ENCODE measurements around the gene SUPT3H.
A peak's percentile ranks its signal among the peaks of the same experiment; 100 is the strongest.

The SUPT3H gene

DNA sequence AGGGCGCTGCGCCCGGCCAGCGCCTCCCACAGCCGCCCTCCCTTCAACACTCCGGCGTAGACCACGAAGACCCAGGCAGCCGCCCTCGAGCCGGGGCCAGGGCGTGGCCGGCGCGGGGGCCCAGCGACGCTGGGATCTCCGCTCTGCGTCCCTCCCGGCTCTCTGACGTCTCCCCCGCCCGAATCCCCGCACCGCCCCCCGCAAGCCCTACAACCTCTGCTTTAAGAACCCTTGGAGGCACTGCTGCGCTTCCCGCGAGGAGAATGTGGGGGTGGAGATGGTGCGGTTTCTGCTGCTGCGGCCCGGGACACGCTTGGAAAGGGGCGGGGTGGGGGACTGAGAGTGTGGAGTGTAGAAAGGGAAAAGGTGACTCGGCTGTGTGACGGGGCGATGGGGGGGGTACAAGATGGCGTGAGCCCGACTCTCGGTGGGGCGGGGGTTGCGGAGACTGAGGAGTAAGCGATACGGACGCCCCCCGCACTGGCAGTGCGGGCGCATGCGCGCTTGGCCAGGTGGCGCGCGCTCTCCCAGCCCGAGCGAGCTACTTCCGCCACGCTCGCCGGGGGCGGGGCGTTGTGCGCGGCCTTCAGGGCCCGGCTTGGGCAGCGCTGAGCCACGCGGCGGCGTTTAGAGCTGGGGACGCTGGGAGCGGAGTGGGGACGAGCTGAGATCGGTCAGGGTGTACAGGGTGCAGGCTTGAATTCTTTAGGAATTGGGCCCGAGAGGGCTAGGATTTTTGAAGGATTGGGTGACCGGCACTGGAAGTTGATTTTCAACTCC is at the start of gene SUPT3H:
SUPT3H (minus strand) TSS at position 381 of the 780 bp plus-strand sequence.
- Histone ChIP-seq H3K4me3 (peak within 1 kb of the TSS; percentile 48 to 87 (median 79)), H3K27ac (peak within 1 kb of the TSS; percentile 92 to 99 (median 98))

DNA sequence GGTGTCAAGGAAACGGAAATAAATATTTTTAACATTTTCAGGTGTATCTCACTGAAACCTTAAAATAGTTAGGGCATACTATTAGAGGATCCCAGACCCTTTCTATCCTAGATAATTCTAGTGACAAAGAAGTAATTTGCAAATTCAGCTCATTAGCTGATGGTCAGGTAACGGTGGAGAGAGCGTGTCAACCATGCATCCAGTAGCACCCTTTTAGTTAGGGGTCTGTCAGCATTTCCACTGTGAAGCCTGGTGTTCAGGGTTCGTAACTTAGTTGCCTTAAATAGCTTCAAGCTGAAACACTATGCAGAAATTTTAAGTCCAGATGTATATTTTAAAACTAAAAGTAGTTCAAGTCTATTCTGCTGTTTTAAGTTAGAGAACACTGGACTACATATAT is 48.5 kb upstream of the SUPT3H start:
- no peak overlapping the region for H3K4me3 ChIP-seq
- peak overlapping the region in 4 of 21 experiments; percentile 1 to 95 (median 57) for H3K27ac ChIP-seq

DNA sequence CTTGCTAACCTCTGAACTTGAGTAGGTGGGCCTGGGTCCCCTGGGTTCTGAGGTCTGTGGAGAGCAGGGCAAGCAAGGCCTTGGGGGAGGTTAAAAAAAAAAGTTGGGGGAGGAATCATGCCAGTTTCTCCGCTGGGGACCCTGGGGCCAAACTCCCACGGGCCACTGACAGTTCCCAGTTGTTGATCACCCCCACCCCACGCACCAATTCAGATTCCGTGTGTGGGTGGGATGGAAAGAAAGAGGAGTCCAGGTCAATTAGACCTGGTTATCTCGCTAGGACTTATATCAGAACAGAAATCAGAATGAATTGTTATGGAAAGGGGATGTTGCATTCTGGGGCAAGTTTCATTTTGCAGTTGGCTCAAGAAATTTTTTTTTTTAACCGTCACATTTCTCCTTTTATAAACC is 46.7 kb upstream of the SUPT3H start:
- H3K27ac ChIP-seq = peak overlapping the region in 18 of 21 experiments; percentile 10 to 95 (median 85)
- peak overlapping the region; percentile 51 to 76 (median 65) for H3K4me3 ChIP-seq

DNA sequence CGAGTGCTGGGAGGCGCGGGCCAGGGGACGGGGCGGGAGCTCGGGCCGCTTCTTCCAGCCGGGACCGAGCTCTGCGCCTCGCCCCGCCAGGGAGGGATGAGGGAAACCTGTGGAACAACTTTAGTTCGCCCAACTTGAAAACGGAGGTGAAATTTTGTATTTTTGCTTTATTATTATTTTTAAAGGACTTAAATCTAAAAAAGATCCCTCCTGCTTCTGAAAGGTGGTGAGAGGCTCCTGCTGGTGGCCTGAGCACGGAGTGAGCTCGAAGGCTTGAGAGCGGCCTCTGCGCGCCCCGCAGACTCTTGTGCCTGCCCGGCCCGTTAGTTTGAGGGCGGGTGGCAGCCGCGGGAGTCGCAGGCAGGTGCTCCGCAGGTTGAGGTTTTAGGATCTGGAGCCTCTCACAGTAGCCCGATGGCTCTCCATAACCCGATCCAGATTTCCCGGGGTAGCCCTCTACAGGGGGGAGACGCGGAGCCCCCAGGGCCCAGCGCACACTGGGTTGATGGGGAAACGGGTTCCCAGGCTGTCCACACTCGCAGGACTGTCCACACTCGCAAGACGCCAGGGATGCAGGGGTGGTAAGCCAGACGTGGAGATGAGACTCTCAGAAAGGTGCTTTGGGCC is 46.2 kb upstream of the SUPT3H start:
- peak overlapping the region in 20 of 21 experiments; percentile 69 to 95 (median 84) for H3K27ac ChIP-seq
- peak overlapping the region; percentile 51 to 76 (median 65) for H3K4me3 ChIP-seq

DNA sequence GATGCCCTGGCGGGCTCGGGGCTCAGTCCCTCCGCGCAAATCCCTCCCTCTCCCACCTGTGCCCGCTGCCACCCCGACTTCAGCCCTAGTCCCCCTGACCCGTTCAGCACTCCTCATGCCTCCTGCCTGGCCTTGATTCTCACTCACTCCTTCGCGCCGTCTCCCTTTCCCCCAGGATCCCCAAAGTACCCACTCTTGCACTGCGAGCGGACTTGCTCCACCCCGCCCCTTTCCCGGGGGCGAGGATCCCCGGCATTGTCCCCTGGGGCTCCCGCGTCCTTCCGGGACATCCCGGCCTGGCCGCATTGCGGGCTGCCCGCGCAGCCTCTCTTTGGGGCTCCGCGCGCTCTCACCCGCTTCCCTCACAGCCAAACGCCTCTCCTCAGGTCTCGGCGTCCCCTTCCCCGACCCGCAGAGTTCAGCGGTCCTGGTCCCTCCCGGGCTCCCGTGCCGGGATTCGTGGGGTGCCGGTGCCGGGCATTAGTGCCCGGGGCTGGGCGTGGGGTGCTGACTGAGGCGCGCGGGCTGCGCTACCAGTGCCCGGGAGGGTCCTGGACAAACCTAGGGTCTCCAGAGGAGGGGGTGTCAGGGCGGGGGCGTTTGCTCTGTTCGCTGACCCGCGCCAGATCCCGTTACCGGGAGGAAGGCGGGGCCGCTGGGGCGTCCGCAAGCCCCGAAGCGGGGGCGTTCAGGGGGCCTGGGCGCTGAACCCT is 45.5 kb upstream of the SUPT3H start:
- Histone ChIP-seq H3K4me3 (peak overlapping the region; percentile 51 to 76 (median 65)), H3K27ac (peak overlapping the region in 20 of 21 experiments; percentile 69 to 95 (median 84))

DNA sequence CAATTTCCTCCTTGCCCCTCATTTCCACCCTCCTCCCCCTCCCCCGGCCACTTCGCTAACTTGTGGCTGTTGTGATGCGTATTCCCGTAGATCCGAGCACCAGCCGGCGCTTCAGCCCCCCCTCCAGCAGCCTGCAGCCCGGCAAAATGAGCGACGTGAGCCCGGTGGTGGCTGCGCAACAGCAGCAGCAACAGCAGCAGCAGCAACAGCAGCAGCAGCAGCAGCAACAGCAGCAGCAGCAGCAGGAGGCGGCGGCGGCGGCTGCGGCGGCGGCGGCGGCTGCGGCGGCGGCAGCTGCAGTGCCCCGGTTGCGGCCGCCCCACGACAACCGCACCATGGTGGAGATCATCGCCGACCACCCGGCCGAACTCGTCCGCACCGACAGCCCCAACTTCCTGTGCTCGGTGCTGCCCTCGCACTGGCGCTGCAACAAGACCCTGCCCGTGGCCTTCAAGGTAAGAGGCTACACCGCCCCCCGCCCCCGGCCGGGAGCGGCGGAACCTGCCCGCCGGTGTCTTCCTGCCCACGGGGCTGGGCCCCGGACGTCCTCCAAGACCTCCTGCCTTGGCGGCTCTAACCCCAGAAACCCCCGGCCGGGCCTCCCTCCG is 44.9 kb upstream of the SUPT3H start:
- Histone ChIP-seq H3K4me3 (peak overlapping the region; percentile 51 to 76 (median 65)), H3K27ac (peak overlapping the region in 20 of 21 experiments; percentile 69 to 95 (median 84))

DNA sequence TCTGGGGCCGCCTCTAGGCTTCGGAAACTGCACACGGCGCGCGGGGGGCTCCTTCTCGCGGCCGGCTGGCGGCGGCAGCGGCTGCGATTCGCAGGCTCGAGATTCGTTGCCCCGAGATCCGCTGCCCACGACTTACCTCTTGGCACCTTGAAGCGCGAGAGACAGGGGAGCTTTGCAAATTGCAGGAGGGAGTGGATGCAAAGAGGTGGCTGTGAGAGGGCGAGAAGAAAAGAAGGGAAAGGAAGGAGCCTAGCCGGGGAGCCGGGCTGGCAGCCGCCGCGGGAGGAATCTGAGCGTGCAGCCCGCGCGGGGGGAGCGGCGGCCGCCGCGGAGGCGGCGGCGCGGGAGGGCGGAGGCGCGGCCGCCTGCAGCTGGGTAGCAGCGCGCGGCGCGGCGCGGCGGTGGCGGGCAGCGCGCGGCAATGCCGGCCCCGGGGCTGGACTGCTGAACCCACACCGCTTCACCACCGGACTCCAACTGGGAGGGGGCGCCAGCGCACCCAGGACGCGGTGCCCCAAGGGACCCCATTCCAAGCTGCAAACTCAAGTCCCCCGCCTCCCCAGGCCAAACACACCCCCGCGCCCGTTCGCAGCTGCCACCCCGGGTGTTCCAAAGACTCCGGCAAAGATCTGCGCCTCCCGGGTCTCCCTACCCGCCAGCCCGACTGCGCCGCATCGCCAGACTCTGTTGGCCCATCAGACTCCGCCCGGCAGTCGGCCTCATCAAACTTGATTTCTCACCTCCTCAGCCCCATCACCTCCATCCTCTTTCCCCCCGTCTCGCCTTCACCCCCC is 44.2 kb upstream of the SUPT3H start:
- peak overlapping the region in 20 of 21 experiments; percentile 69 to 95 (median 84) for H3K27ac ChIP-seq

DNA sequence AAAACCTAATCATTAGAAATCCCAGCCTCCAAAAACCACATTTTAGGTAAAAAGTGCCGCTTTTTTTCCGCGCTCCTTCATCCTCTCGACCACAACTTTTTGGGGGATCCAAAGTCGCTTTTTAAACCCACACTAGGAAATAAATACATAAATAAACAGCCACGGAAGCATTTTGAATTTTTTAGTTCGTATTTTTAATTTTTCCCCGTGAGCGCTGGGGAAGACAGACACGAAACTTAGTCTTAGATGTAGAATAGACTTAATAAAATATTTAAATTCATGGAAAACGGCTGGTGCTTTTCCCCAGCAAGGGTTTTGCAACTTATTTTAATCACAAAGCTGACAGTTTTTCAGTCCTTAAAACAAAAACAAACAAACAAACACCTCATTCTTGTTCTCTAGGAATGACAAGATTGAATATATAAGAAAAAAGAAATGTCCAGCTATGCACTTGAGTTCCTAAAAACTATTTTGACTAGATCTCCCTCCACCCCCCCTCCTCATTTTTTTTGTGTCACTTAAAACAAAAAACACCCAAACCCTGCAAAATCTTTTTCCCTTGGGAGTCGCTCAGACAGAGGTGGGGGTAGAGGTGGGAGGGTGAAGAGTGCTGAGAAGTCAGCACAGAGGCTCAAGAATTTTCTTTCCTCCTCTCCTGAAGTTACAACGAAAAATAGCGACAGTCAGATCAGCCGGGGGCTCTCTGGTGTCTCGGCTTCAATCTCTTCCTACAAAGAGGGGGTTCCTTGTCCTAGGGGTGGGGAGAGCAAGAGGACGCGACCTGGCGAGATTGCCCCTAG is 43.4 kb upstream of the SUPT3H start:
- H3K27ac ChIP-seq = peak overlapping the region in 20 of 21 experiments; percentile 14 to 95 (median 83)
- peak overlapping the region; percentile 51 to 76 (median 65) for H3K4me3 ChIP-seq

More for the DNA sequence above, 44.2 kb upstream of the SUPT3H start:
- peak overlapping the region; percentile 51 to 76 (median 65) for H3K4me3 ChIP-seq

DNA sequence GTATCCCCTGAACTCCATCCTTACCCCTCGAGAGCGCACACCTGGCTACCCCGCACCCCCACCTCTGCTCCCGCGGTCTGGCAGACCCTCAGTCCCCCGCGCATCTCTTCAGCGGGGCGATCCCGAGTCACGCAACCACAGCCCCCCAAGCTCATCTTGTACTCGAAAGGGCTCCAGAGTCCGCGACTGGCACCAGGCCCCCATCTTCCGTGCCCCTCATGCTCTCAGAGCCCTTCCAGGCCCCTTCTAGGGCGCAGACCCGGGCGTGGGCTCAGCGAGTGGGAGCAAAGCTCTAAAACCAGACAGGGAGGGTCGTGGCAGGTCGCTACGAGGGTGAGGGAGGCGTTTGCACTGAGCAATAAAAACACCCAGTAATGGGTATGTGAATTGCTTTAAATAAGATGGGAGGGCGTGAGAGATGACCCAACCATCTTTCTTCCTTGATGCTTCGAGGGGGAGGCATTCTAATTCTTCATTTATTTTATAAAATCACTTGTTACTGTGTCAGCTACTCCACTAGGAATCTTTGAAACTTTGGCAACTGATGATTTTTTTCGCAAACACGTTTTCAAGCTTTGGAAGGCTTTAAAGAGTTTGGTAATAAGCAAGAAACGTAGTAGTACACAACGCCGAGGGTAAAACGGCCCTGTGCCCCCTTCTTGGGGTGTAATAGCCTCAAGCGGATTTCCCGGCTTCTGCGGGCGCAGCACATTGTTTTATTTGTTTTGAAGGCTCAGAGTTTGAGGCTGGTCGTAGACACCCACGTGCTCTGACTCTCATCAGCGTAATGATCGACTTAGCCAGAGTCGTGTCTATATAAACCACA is 42.6 kb upstream of the SUPT3H start:
- H3K27ac ChIP-seq = peak overlapping the region in 13 of 21 experiments; percentile 2 to 95 (median 89)
- H3K4me3 ChIP-seq = peak overlapping the region; percentile 51 to 76 (median 65)

DNA sequence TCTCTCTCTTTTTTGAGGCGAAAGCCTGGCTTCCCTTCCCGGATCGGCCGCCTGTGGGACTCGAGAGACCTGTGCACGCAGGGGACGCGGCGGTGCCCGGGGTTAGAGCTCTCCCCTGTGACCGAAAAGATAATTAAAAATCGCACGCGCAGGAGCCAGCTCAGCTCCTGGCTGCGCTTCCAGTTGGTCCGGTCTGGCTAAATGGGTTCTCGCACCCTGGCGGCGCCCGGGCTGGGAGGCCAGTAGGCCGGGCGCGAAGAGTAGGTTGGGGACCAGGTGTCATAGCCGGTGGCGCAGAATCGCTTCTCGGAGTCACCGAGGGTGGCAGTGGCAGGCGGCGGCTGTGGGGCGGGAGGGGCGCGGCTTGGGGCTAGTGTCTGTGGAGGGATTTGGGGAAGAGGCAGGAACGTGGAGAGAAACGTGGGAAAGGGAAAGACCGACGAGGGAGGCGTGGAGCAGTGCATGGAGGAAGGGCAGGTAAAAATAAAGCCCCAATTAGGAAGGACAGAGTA is 41.9 kb upstream of the SUPT3H start:
- H3K27ac ChIP-seq = peak overlapping the region in 12 of 21 experiments; percentile 2 to 95 (median 40)

DNA sequence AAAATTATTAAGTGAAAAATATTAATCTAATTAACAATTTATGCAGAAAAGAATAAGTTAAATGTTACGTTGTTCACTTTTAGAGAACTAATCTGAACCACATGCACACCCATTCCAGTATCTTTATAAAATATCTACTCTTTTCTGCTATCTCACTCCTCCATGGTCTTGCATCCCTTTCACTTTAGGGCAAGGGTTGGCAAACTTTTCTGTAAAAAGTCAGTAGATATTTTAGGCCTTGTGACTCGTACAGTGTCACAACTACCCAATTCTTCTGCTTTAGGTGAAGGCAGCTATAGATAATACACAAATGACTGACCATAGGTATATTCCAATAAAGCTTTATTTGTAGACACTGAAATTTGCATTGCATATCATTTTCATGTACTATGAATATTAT is 39.7 kb upstream of the SUPT3H start:
- Histone ChIP-seq H3K4me3 (no peak overlapping the region), H3K27ac (no peak overlapping the region)

More for the DNA sequence above, 41.9 kb upstream of the SUPT3H start:
- peak overlapping the region; percentile 14 to 75 (median 58) for H3K4me3 ChIP-seq

DNA sequence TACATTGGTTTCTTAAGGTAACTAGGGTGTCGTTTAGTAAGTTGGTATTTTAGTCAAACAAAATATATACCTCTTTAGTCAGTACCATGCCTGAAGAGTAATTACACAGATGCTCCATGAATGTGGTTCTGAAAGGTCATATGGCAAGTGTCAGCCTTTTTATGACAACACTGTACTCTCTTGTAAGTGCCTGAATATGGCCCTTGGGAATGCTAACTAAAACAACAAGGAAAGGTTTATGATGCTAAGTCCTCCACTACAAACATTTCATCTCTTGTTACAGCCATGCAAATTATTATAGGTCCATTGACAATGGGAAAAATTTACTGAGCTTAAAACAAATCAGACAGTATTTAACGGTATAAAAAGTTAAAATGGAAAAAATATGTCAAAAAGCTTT is 39.0 kb upstream of the SUPT3H start:
- no peak overlapping the region for H3K4me3 ChIP-seq
- no peak overlapping the region for H3K27ac ChIP-seq

DNA sequence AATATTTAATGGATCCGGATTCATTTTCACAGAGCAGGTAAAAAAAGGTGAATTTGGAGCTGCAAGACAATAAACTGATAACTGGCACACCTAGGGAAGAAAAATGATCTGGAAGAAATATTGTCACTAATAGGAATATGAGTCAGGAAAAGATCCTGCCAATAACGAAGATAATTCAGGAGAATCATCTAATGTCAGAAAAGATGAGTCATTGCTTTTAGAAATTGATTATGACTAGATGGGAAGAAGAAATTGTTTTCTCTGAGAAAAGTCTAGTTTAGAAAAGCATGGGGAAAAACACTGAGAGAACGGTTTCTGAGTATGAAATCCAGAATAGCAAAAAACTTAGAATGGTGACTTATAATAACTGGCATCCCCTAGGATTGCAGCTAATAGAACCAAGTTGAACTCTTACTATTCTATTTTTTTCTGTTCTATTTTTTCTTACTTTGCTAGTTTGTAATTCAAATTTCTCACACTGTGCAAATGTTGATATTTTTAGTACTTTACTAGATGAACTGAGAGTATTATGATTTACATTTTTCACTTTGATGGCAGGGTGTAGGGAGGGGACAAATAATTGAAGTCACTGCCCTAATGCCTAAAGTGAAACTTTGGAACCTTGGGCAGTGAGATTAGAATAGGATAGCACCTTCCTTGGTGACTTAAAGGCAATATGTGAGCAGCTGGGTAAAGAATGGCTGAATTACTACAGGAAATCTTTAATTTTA is 38.2 kb upstream of the SUPT3H start:
- no peak overlapping the region for H3K27ac ChIP-seq
- no peak overlapping the region for H3K4me3 ChIP-seq

DNA sequence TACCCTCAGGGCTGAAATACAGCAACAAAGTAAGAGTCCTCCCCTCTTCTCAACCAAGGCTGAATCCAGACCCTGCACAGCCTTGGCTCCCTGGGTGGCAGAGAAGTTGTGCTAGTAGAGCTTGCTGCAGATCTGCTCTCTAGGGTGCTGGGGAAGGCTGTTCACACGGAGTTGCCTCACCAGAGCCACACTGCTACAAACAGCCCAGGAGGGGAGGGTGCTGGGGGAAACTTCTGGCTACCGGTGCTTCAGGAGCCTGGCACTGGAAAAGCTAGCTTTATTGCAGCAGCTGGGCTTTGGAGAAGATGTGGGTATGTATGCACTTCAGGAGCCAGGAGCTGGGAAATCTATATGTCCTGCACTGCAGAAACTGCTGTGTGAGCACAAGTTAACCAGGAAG is 37.6 kb upstream of the SUPT3H start:
- Histone ChIP-seq H3K4me3 (no peak overlapping the region), H3K27ac (no peak overlapping the region)

DNA sequence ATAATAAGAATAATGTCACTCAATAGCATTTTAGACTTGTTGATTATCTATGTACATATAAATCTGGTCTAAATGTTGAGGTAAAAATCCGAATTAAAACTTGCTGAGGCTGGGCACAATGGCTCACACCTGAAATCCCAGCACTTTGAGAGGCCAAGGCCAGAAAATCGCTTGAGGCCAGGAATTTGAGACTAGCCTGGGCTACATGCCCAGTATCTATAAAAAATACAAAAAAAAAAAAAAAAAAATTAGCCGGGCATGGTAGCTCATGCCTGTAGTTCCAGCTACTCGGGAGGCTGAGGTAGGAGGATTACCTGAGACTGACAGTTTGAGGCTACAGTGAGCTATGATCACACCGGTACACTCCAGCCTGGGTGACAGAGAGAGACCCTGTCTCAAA is 34.2 kb upstream of the SUPT3H start:
- Histone ChIP-seq H3K4me3 (no peak overlapping the region), H3K27ac (no peak overlapping the region)

DNA sequence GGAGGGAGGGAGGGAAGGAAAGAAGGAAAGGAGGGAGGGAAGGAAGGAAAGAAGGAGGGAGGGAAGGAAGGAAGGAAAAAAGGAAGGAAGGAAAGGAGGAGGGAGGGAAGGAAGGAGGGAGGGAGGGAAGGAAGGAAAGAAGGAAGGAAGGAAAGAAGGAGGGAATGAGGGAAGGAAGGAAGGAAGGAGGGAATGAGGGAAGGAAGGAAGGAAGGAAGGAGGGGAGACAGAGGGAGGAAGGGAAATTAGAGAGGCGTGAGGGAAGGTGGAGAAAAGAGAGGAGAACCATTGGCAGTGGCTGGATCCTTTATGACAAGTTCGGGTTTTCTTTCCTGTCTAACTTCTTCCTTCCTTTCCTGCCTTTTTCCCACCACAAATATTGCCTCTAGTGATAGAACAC is 22.3 kb upstream of the SUPT3H start:
- no peak overlapping the region for H3K4me3 ChIP-seq
- H3K27ac ChIP-seq = no peak overlapping the region

Data from skin epidermis (tissue), 12 donors.